ENCODE data around the gene DHX9. TPM values are rescaled to one million over a fixed set of nuclear protein-coding genes. Genes with fewer than 3 reads are reported as not detected.

The DHX9 gene
- total and polyA plus RNA-seq, 2 experiments from 2014 or later: 151 to 262 TPM

GRCh38 chr1:182794676-182795201 lies 44.4 kb upstream of the DHX9 start:
- H3K4me2 ChIP-seq: no peak overlapping the region
- peaks cover 3% of the 10 kb centered on the region; the same call in 1 of the 2 replicates for H3K9me2 ChIP-seq (ENCODE audit: insufficient read depth)
- no peaks in the 10 kb centered on the region for H3K36me3 Mint-ChIP-seq (ENCODE audit: low read depth)
- H3K27ac Mint-ChIP-seq: no peak overlapping the region
- no peak for DNase-seq (ENCODE audit: low spot score)
- TF ChIP-seq NANOG (IDR thresholded peaks at IDR 0.05; ENCODE audit: borderline replicate concordance) (no peak), CTCF (conservative IDR thresholded peaks at IDR 0.05; ENCODE audit: low read depth in 2 of 2) (no peak), JUNB (IDR thresholded peaks at IDR 0.05; ENCODE audit: unreplicated experiment) (no peak), CREB1 (CRISPR knock-in tag; IDR thresholded peaks at IDR 0.05; ENCODE audit: low read depth) (no peak), STAT1 (IDR thresholded peaks at IDR 0.05; ENCODE audit: unreplicated experiment) (no peak), ZNF331 (CRISPR knock-in tag; IDR thresholded peaks at IDR 0.05; ENCODE audit: low read depth) (no peak), ZNF462 (CRISPR knock-in tag; IDR thresholded peaks at IDR 0.05) (no peak), EZH2phosphoT487 (IDR thresholded peaks at IDR 0.05; ENCODE audit: unreplicated experiment) (no peak), ZNF114 (CRISPR knock-in tag; IDR thresholded peaks at IDR 0.05) (no peak), POLR2AphosphoS5 (IDR thresholded peaks at IDR 0.05; ENCODE audit: low read depth) (no peak), EZH2 (IDR thresholded peaks at IDR 0.05; ENCODE audit: low read depth, unreplicated experiment) (no peak), REST (IDR thresholded peaks at IDR 0.05; ENCODE audit: unreplicated experiment) (no peak), ETS1 (IDR thresholded peaks at IDR 0.05) (no peak)
- no peak overlapping the region for H3K4me3 Mint-ChIP-seq
- peaks cover 10% of the 10 kb centered on the region; the same call in 2 of the 3 replicates for H3K4me1 Mint-ChIP-seq
- H4K20me1 ChIP-seq (replicated peaks; ENCODE audit: insufficient read depth): no peaks in the 10 kb centered on the region
- H2AFZ ChIP-seq: no peak overlapping the region
- H3K27me3 Mint-ChIP-seq (ENCODE audit: insufficient read depth, low read depth, poor library complexity): peaks cover 11% of the 10 kb centered on the region
- no peaks in the 10 kb centered on the region for H3K79me2 ChIP-seq (replicated peaks; ENCODE audit: insufficient read depth)
- no peak overlapping the region for H3K4me3 ChIP-seq
- no peak overlapping the region for H3K27ac ChIP-seq (ENCODE audit: low read depth)
- ATAC-seq: no peak
- no peaks in the 10 kb centered on the region; the same call in 1 of the 2 replicates for H3F3A ChIP-seq (replicated peaks; ENCODE audit: low read depth)
- no peaks in the 10 kb centered on the region for H3K36me3 ChIP-seq (ENCODE audit: insufficient read depth)
- no peaks in the 10 kb centered on the region for H3K9me3 Mint-ChIP-seq
- H3K4me1 ChIP-seq (ENCODE audit: insufficient read depth): peaks cover 9% of the 10 kb centered on the region
- peaks cover 21% of the 10 kb centered on the region for H3K27me3 ChIP-seq (ENCODE audit: insufficient read depth)
